CD4-positive, alpha-beta memory T cell (primary cell): ENCODE data around the gene ATXN7. TPM values are rescaled to one million over a fixed set of nuclear protein-coding genes. Genes with fewer than 3 reads are reported as not detected.

Experiments
- CTCF ChIA-PET: fragments of 350-600 bp; sonication (Branson Sonifier 250); formaldehyde crosslinking; loops from one replicate; lab custom pipeline; 2021; ENCODE audit warnings: inconsistent platforms; ENCODE audit not compliant: partially characterized antibody; lab: Charles Lee
- POLR2A ChIA-PET: fragments of 350-600 bp; sonication (Branson Sonifier 250); formaldehyde crosslinking; loops from one replicate; lab custom pipeline; 2021; ENCODE audit not compliant: partially characterized antibody; lab: Charles Lee
- DNase-seq, 5 donors: peaks; one replicate each; pipeline versions ENCODE4 v3.0.0 to v3.0.0-alpha.2; 2020 to 2022; ENCODE audit warnings: mixed read lengths in 1 of 5
- H3K27ac ChIP-seq: one replicate; pipeline ENCODE4 v1.7.0; 2013; ENCODE audit warnings: low read depth, low read length
- H3K27me3 ChIP-seq: 2 replicates; pipeline ENCODE4 v1.7.0; 2013; ENCODE audit warnings: mild to moderate bottlenecking, low read length, moderate library complexity; ENCODE audit not compliant: insufficient read depth
- H3K36me3 ChIP-seq: 2 replicates; pipeline ENCODE4 v1.7.0; 2013; ENCODE audit warnings: mild to moderate bottlenecking, low read length, moderate library complexity; ENCODE audit not compliant: insufficient read depth
- H3K4me1 ChIP-seq: 2 replicates; pipeline ENCODE4 v1.7.0; 2013; ENCODE audit warnings: mild to moderate bottlenecking, low read length, moderate library complexity; ENCODE audit not compliant: insufficient read depth
- H3K4me3 ChIP-seq, 2 donors: one replicate each; pipeline ENCODE4 v1.7.0; 2013; ENCODE audit warnings: low read length in 2 of 2, mild to moderate bottlenecking in 1 of 2
- H3K9me3 ChIP-seq, 2 donors: one replicate each; pipeline ENCODE4 v1.7.0; 2013; ENCODE audit warnings: low read length in 2 of 2, control low read depth in 1 of 2; ENCODE audit not compliant: control insufficient read depth in 1 of 2
- H3K27ac Mint-ChIP-seq, 7 donors: one replicate each; pipeline ENCODE4 v1.8.0; 2020 to 2021; ENCODE audit warnings: mixed read lengths in 7 of 7, mild to moderate bottlenecking in 6 of 7, inconsistent platforms in 3 of 7, moderate library complexity in 3 of 7
- H3K27me3 Mint-ChIP-seq, 2 donors: one replicate each; pipeline ENCODE4 v1.8.0; 2020 to 2021; ENCODE audit warnings: mixed read lengths in 2 of 2
- H3K36me3 Mint-ChIP-seq, 2 donors: one replicate each; pipeline ENCODE4 v1.8.0; 2020 to 2021; ENCODE audit warnings: mixed read lengths in 2 of 2, inconsistent platforms in 1 of 2, mild to moderate bottlenecking in 1 of 2
- H3K4me1 Mint-ChIP-seq, 4 donors: one replicate each; pipeline ENCODE4 v1.8.0; 2020 to 2021; ENCODE audit warnings: mixed read lengths in 4 of 4, mild to moderate bottlenecking in 1 of 4
- H3K4me3 Mint-ChIP-seq, 8 donors: one replicate each; pipeline ENCODE4 v1.8.0; 2020 to 2021; ENCODE audit warnings: mixed read lengths in 8 of 8, mild to moderate bottlenecking in 7 of 8, moderate library complexity in 6 of 8, inconsistent platforms in 3 of 8
- H3K9me3 Mint-ChIP-seq, 8 donors: one replicate each; pipeline ENCODE4 v1.8.0; 2020 to 2021; ENCODE audit warnings: mixed read lengths in 8 of 8, mild to moderate bottlenecking in 5 of 8, inconsistent platforms in 3 of 8, moderate library complexity in 1 of 8
- intact Hi-C: fragments of 100-400 bp; cut with micrococcal nuclease; formaldehyde crosslinking; loops from one replicate; pipeline ENCODE4 v1.15.1; 2023
- polyA plus RNA-seq, 2 donors: library from polyadenylated mRNA; unstranded; fragments of 300-500 nt; fragmentation: Illumina TruSeq; gene quantifications; one replicate each; pipeline ENCODE4 v1.2.3, GENCODE V29; 2021
- total RNA-seq, 2 experiments: library from RNA; stranded (reverse); gene quantifications; one replicate each; pipeline ENCODE4 v1.2.3, GENCODE V29; 2021

ATXN7 gene
- total and polyA plus RNA-seq, 4 experiments from 2014 or later = 13.4 to 160 (median 89.2) TPM

GRCh38 chr3:64023861-64024223, 160.2 kb downstream of the ATXN7 start:
- DNase-seq = no peak
- Histone ChIP-seq H3K27me3 (peaks cover 4% of the 10 kb centered on the region), H3K9me3 (no peaks in the 10 kb centered on the region), H3K4me1 (peaks cover 42% of the 10 kb centered on the region), H3K36me3 (peaks cover 13% of the 10 kb centered on the region), H3K4me3 (peak overlapping the region in 1 of 2 donors; percentile 89), H3K27ac (peak overlapping the region; percentile 89)
- peaks cover 5 to 6% of the 10 kb centered on the region in 2 donors for H3K27me3 Mint-ChIP-seq
- peak overlapping the region; percentile 76 to 93 (median 90) for H3K4me3 Mint-ChIP-seq
- intact Hi-C loops = loop anchor here (1.0 to 10.0 kb wide), 4 partner anchors 56 to 159 kb away; partner anchors contain the start of genes ATXN7, SCAANT1 and THOC7
- no peaks in the 10 kb centered on the region for H3K9me3 Mint-ChIP-seq
- CTCF ChIA-PET = interaction anchor here (0.6 to 5.8 kb wide), 28 partner anchors 11 to 674 kb away, joined by 3 to 101 read pairs (median 4); partner anchors contain the start of gene SCAANT1
- H3K4me1 Mint-ChIP-seq = peaks cover 16 to 37% (median 24%) of the 10 kb centered on the region in 4 donors
- POLR2A ChIA-PET = interaction anchor here (0.6 to 3.8 kb wide), 11 partner anchors 13 to 112 kb away, joined by 3 to 42 read pairs (median 6); partner anchors contain the start of gene SCAANT1
- peaks cover 8 to 30% of the 10 kb centered on the region in 2 donors for H3K36me3 Mint-ChIP-seq
- peak overlapping the region; percentile 86 to 97 (median 95) for H3K27ac Mint-ChIP-seq

GRCh38 chr3:64026346-64026745, 162.7 kb downstream of the ATXN7 start:
- intact Hi-C loops = loop anchor here (10.0 kb wide), 1 partner anchor 162 kb away; the partner anchor contains the start of genes ATXN7 and THOC7
- no peaks in the 10 kb centered on the region for H3K36me3 ChIP-seq
- H3K27ac Mint-ChIP-seq = no peak overlapping the region

GRCh38 chr3:64027658-64028057, 164.0 kb downstream of the ATXN7 start:
- Histone ChIP-seq H3K27ac (no peak overlapping the region), H3K27me3 (peaks cover 4% of the 10 kb centered on the region), H3K36me3 (no peaks in the 10 kb centered on the region), H3K4me3 (no peak overlapping the region), H3K4me1 (peaks cover 17% of the 10 kb centered on the region), H3K9me3 (no peaks in the 10 kb centered on the region)
- peak overlapping the region in 1 of 7 donors; percentile 17 for H3K27ac Mint-ChIP-seq
- H3K27me3 Mint-ChIP-seq = peaks cover 11% of the 10 kb centered on the region in 2 donors
- ChIA-PET POLR2A (no interaction called here), CTCF (interaction anchor here (0.6 to 0.9 kb wide), 2 partner anchors 66 to 457 kb away, joined by 3 to 4 read pairs; no protein-coding TSS in a partner anchor)
- H3K9me3 Mint-ChIP-seq = no peaks in the 10 kb centered on the region
- peaks cover 0 to 2% of the 10 kb centered on the region in 2 donors for H3K36me3 Mint-ChIP-seq
- no peak for DNase-seq
- H3K4me1 Mint-ChIP-seq = peaks cover 10 to 20% (median 14%) of the 10 kb centered on the region in 4 donors
- no peak overlapping the region for H3K4me3 Mint-ChIP-seq
- intact Hi-C loops = loop anchor here (10.0 kb wide), 1 partner anchor 163 kb away; the partner anchor contains the start of genes ATXN7 and THOC7

More at GRCh38 chr3:64026346-64026745, 162.7 kb downstream of the ATXN7 start:
- no peaks in the 10 kb centered on the region for H3K9me3 ChIP-seq
- H3K36me3 Mint-ChIP-seq = peaks cover 4 to 13% of the 10 kb centered on the region in 2 donors
- peaks cover 19 to 33% (median 26%) of the 10 kb centered on the region in 4 donors for H3K4me1 Mint-ChIP-seq
- no peaks in the 10 kb centered on the region for H3K9me3 Mint-ChIP-seq
- peaks cover 30% of the 10 kb centered on the region for H3K4me1 ChIP-seq
- CTCF ChIA-PET = interaction anchor here (0.6 to 0.7 kb wide), 2 partner anchors 9 to 1705 kb away, joined by 3 read pairs; no protein-coding TSS in a partner anchor
- H3K27me3 ChIP-seq = peaks cover 4% of the 10 kb centered on the region
- H3K27ac ChIP-seq = no peak overlapping the region
- no peak for DNase-seq
- H3K27me3 Mint-ChIP-seq = peaks cover 11% of the 10 kb centered on the region in 2 donors
- POLR2A ChIA-PET = no interaction called here
- H3K4me3 ChIP-seq = no peak overlapping the region
- H3K4me3 Mint-ChIP-seq = no peak overlapping the region

- H3K9me3 Mint-ChIP-seq = no peaks in the 10 kb centered on the region
- no peak overlapping the region for H3K27ac Mint-ChIP-seq
- Histone ChIP-seq H3K4me3 (no peak overlapping the region), H3K36me3 (no peaks in the 10 kb centered on the region), H3K27ac (no peak overlapping the region), H3K4me1 (peaks cover 12% of the 10 kb centered on the region), H3K9me3 (no peaks in the 10 kb centered on the region), H3K27me3 (peaks cover 4% of the 10 kb centered on the region)
- H3K4me3 Mint-ChIP-seq = peak overlapping the region in 1 of 8 donors; percentile 46
- intact Hi-C loops = loop anchor here (10.0 kb wide), 1 partner anchor 164 kb away; the partner anchor contains the start of genes ATXN7 and THOC7
- DNase-seq = no peak
- POLR2A ChIA-PET = no interaction called here
- no peaks in the 10 kb centered on the region for H3K36me3 Mint-ChIP-seq
- CTCF ChIA-PET = no interaction called here
- H3K4me1 Mint-ChIP-seq = peaks cover 7 to 13% (median 9%) of the 10 kb centered on the region in 4 donors
- peaks cover 11% of the 10 kb centered on the region in 2 donors for H3K27me3 Mint-ChIP-seq
Observed at GRCh38 chr3:64028754-64029153, 165.1 kb downstream of the ATXN7 start.

GRCh38 chr3:64029287-64029686, 165.6 kb downstream of the ATXN7 start:
- Histone ChIP-seq H3K4me3 (no peak overlapping the region), H3K9me3 (no peaks in the 10 kb centered on the region), H3K27me3 (peaks cover 4% of the 10 kb centered on the region), H3K27ac (no peak overlapping the region), H3K36me3 (no peaks in the 10 kb centered on the region), H3K4me1 (peaks cover 7% of the 10 kb centered on the region)
- CTCF ChIA-PET = interaction anchor here (1.1 to 3.5 kb wide), 3 partner anchors 12 to 455 kb away, joined by 3 to 31 read pairs (median 6); no protein-coding TSS in a partner anchor
- H3K27ac Mint-ChIP-seq = no peak overlapping the region
- no peak for DNase-seq
- H3K27me3 Mint-ChIP-seq = peaks cover 11% of the 10 kb centered on the region in 2 donors
- H3K9me3 Mint-ChIP-seq = peaks cover 0 to 2% (median under 1%) of the 10 kb centered on the region in 8 donors
- H3K4me1 Mint-ChIP-seq = peaks cover 5 to 7% (median 6%) of the 10 kb centered on the region in 4 donors
- H3K4me3 Mint-ChIP-seq = peak overlapping the region in 1 of 8 donors; percentile 46
- intact Hi-C loops = loop anchor here (10.0 kb wide), 1 partner anchor 164 kb away; the partner anchor contains the start of genes ATXN7 and THOC7
- POLR2A ChIA-PET = no interaction called here
- no peaks in the 10 kb centered on the region for H3K36me3 Mint-ChIP-seq

GRCh38 chr3:64030741-64031140, 167.1 kb downstream of the ATXN7 start:
- H3K27me3 ChIP-seq = peaks cover 4% of the 10 kb centered on the region
- DNase-seq = peak; percentile 68 to 82 (median 71)
- H3K4me3 ChIP-seq = peak overlapping the region in 1 of 2 donors; percentile 50
- intact Hi-C loops = loop anchor here (1.0 kb wide), 1 partner anchor 454 kb away; no protein-coding TSS in a partner anchor
- Mint-ChIP-seq H3K4me1 (peaks cover 5 to 6% (median 5%) of the 10 kb centered on the region in 4 donors), H3K36me3 (no peaks in the 10 kb centered on the region), H3K4me3 (peak overlapping the region; percentile 74 to 92 (median 88)), H3K9me3 (peaks cover 0 to 4% (median 2%) of the 10 kb centered on the region in 8 donors), H3K27me3 (peaks cover 11% of the 10 kb centered on the region in 2 donors), H3K27ac (peak overlapping the region; percentile 3 to 90 (median 65))
- no peaks in the 10 kb centered on the region for H3K9me3 ChIP-seq
- H3K4me1 ChIP-seq = peaks cover 7% of the 10 kb centered on the region
- ChIA-PET POLR2A (no interaction called here), CTCF (interaction anchor here (0.7 to 3.5 kb wide), 8 partner anchors 11 to 1809 kb away, joined by 3 to 31 read pairs (median 5); no protein-coding TSS in a partner anchor)
- H3K27ac ChIP-seq = no peak overlapping the region
- H3K36me3 ChIP-seq = no peaks in the 10 kb centered on the region
